SJSA1 (cell line): ENCODE measurements around the gene GSS. TPM values are rescaled to one million over a fixed set of nuclear protein-coding genes. Genes with fewer than 3 reads are reported as not detected.

ENCODE experiments used
- DNase-seq, 2 experiments: peaks; one replicate each; pipeline ENCODE4 v3.0.0-alpha.2; 2015 to 2020; ENCODE audit warnings: low spot score in 2 of 2, low read depth in 1 of 2
- H3K27ac ChIP-seq: fragments of 250-450 bp; sonication (Bioruptor Pico); 2 replicates; pipeline ENCODE4 v1.5.1; 2020; ENCODE audit warnings: mild to moderate bottlenecking, moderate library complexity
- H3K27me3 ChIP-seq: fragments of 250-450 bp; sonication (Bioruptor Pico); replicated peaks from 2 replicates; pipeline ENCODE4 v1.5.1; 2020; ENCODE audit warnings: mild to moderate bottlenecking, moderate library complexity
- H3K36me3 ChIP-seq: fragments of 250-450 bp; sonication (Bioruptor Pico); 2 replicates; pipeline ENCODE4 v1.5.1; 2020; ENCODE audit warnings: mild to moderate bottlenecking
- H3K4me1 ChIP-seq: fragments of 250-450 bp; sonication (Bioruptor Pico); replicated peaks from 2 replicates; pipeline ENCODE4 v1.6.1; 2021; ENCODE audit warnings: mild to moderate bottlenecking
- H3K4me3 ChIP-seq: fragments of 250-450 bp; sonication (Bioruptor Pico); 2 replicates; pipeline ENCODE4 v1.5.1; 2020; ENCODE audit warnings: mild to moderate bottlenecking
- H3K9me3 ChIP-seq: fragments of 250-450 bp; sonication (Bioruptor Pico); replicated peaks from 2 replicates; pipeline ENCODE4 v1.5.1; 2020; ENCODE audit warnings: mild to moderate bottlenecking
- total RNA-seq: library from RNA; depleted of rRNA; stranded (reverse); fragments of >200 nt; shearing (Covaris generic); gene quantifications from 2 replicates; pipeline ENCODE4 v1.2.3, GENCODE V29; 2014

The GSS gene
- total RNA-seq, 1 experiment from 2014 or later: 91.2 TPM

DNA sequence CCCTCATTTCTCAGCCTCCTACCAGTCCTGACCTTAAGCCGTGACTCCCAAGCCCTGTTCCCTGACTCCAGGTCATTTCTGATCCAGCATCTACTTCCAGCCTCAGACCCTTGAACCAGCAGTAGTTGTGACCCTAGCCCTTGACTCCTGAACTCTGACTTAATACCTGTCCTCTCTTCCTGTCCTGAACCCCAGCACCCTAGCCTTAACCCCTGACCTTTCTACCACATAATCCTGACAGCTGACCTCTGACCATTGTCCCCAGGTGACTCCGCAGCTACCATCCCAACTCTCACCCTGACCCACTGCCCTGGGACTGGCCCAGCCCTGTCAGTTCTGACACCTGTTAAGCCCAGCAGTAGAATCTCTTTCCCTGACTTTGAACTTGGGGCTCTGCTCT lies 42.2 kb upstream of the GSS start:
- H3K27ac ChIP-seq: no peak overlapping the region
- H3K9me3 ChIP-seq: no peaks in the 10 kb centered on the region
- H3K27me3 ChIP-seq: no peaks in the 10 kb centered on the region
- no peak for DNase-seq
- peaks cover 65% of the 10 kb centered on the region for H3K36me3 ChIP-seq
- H3K4me1 ChIP-seq: no peaks in the 10 kb centered on the region
- no peak overlapping the region for H3K4me3 ChIP-seq

DNA sequence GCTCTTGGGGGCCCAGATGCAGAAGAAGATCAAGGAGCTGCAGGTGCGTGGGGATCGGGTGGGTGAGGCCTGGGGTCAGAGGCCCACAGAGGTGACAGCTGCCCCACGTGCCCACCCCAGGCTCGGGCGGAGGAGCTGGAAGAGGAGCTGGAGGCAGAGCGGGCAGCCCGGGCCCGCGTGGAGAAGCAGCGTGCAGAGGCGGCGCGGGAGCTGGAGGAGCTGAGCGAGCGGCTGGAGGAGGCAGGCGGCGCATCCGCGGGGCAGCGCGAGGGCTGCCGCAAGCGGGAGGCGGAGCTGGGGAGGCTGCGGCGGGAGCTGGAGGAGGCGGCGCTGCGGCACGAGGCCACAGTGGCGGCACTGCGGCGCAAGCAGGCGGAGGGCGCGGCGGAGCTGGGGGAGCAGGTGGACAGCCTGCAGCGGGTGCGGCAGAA lies 41.5 kb upstream of the GSS start:
- H3K27me3 ChIP-seq: no peaks in the 10 kb centered on the region
- no peak overlapping the region for H3K4me3 ChIP-seq
- no peak overlapping the region for H3K27ac ChIP-seq
- H3K9me3 ChIP-seq: no peaks in the 10 kb centered on the region
- peaks cover 59% of the 10 kb centered on the region for H3K36me3 ChIP-seq
- no peak for DNase-seq
- no peaks in the 10 kb centered on the region for H3K4me1 ChIP-seq

DNA sequence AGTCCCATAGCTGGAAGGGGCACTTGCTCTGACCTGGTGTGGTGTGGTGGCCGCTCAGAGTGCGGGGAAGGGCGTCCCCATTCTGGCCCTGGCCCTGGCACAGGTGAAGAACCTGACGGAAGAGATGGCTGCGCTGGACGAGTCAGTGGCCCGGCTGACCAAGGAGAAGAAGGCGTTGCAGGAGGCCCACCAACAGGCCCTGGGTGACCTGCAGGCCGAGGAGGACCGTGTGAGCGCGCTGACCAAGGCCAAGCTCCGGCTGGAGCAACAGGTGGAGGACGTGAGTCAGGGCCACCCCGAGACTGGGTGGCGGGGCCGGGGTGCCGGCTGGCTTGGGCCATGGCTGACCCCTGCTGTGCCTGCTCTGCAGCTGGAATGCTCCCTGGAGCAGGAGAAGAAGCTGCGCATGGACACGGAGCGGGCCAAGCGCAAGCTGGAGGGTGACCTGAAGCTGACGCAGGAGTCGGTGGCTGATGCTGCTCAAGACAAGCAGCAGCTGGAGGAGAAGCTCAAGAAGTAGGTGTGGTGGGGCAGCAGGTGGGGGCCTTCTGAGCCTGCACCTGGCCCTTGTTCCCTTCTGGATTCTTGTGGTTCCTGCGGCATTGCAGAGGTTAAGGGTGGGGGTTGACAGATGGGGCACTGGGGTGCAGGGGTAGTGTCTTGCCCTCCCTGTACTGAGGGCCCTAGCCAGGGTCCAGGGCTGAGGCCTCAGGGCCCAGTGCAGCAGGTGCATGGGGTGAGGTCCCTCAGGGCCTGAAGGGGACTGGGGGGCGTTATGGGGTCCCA lies 40.8 kb upstream of the GSS start:
- no peak for DNase-seq
- Histone ChIP-seq H3K36me3 (peaks cover 52% of the 10 kb centered on the region), H3K27ac (no peak overlapping the region), H3K27me3 (no peaks in the 10 kb centered on the region), H3K9me3 (no peaks in the 10 kb centered on the region), H3K4me1 (no peaks in the 10 kb centered on the region), H3K4me3 (no peak overlapping the region)

DNA sequence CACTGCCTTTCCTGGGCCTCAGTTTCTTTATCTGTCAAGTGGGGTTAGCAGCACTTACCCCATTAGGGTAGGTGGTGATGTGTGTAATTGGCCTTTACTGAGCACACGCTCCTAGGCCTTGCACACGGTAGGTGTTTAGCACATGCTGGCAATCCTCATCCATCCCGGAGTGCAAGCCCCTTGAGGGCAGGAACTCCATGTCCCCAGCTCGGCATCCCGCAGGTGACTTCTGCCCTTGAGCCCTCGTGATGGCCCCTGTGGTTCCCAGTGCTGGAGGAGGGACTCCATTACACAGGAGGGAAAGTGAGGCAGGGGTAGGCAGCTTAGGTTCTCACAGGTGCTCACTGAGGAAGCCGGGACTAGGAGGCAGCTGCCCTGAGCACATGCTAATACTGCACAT lies 40.1 kb upstream of the GSS start:
- H3K27me3 ChIP-seq: no peaks in the 10 kb centered on the region
- H3K36me3 ChIP-seq: peaks cover 44% of the 10 kb centered on the region
- H3K9me3 ChIP-seq: no peaks in the 10 kb centered on the region
- H3K4me3 ChIP-seq: no peak overlapping the region
- DNase-seq: no peak
- no peaks in the 10 kb centered on the region for H3K4me1 ChIP-seq
- no peak overlapping the region for H3K27ac ChIP-seq

DNA sequence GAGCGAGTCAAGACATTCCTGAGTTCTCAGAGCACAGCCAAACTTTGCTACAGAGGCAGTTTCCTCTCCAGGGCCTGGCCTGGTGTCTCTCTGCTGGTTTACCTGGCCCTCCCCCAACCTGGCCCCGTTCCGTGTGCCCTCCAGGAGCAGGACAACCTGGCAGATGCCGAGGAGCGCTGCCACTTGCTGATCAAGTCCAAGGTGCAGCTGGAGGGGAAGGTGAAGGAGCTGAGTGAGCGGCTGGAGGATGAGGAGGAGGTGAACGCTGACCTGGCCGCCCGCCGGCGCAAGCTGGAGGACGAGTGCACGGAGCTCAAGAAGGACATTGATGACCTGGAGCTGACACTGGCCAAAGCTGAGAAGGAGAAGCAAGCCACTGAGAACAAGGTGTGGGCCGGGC lies 39.6 kb upstream of the GSS start:
- no peaks in the 10 kb centered on the region for H3K27me3 ChIP-seq
- H3K4me3 ChIP-seq: no peak overlapping the region
- no peak for DNase-seq
- no peaks in the 10 kb centered on the region for H3K4me1 ChIP-seq
- peaks cover 39% of the 10 kb centered on the region for H3K36me3 ChIP-seq
- no peak overlapping the region for H3K27ac ChIP-seq
- H3K9me3 ChIP-seq: no peaks in the 10 kb centered on the region

DNA sequence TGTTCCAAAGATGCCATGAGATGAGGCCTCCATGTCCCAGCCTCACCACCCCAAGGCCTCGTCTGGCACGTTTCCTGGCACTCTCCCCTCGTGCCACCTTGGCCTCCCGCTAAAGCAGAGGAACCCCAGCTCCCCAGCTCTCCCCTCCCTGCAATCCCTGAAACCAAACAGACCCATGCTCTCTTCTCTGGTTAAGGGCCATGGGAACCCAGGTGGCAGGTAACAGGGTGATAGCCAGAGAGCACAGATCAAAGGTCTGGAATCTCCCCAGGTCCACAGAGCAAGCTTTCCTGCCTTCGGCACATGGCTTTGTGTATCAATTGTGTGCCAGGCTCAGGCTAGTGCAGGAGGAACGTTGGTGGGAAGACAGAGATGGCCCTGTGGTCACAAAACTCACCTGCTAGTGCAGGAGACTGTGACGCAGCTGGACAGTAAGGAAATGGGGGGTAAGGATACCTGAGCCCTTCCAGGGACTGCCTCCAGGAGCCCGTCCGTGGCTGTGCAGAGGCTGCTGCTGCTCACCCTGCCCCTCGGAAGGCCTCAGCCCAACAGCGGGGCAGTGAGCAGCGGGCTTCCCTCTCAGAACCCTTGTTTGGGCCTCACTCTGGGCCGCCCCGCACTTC lies 39.0 kb upstream of the GSS start:
- H3K36me3 ChIP-seq: peaks cover 34% of the 10 kb centered on the region
- H3K27me3 ChIP-seq: no peaks in the 10 kb centered on the region
- H3K4me3 ChIP-seq: no peak overlapping the region
- no peaks in the 10 kb centered on the region for H3K4me1 ChIP-seq
- H3K27ac ChIP-seq: no peak overlapping the region
- DNase-seq: no peak
- H3K9me3 ChIP-seq: no peaks in the 10 kb centered on the region

DNA sequence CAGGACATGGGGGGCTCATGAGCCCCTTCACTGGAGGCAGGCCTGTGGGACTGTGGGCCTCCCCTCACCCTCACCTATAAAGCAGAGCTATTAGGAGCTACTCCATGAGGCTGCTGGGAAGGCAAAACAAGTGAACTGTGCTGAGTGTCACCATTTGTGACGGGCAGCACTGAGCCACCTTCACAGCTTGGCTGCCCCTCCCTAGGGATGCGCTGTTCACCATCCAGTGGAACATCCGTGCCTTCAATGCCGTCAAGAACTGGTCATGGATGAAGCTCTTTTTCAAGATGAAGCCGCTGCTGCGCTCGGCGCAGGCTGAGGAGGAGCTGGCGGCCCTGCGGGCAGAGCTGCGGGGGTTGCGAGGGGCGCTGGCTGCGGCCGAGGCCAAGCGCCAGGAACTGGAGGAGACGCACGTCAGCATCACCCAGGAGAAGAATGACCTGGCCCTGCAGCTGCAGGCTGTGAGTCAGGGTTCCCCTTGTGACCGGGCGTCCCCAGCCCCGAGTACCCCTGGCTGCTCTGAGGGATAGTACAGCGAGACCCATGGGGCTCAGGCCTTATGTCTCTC lies 38.4 kb upstream of the GSS start:
- no peak for DNase-seq
- H3K36me3 ChIP-seq: peaks cover 29% of the 10 kb centered on the region

DNA sequence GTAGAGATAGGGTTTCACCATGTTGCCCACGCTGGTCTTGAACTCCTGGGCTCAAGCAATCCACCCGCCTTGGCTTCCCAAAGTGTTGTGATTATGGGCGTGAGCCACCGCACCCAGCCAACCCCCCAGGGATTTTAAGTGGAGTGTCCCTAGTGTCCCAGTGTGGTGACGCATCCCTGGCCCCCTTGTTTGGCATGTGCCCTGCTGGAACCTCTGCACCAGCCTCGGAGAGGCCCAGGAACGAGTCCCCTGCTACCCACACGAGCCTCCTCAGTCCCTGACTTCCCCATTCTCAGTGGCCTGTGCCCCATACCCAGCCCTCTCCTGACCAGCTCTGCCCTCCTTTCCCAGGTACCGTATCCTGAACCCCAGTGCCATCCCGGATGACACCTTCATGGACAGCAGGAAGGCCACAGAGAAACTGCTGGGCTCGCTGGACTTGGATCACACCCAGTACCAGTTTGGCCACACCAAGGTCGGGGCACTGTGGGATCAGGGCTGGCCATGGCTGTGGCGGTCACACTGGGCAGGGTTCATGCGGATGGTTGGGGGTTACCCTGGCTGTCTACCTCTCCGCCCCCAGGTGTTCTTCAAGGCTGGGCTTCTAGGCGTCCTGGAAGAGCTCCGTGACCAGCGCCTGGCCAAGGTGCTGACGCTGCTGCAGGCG lies 37.3 kb upstream of the GSS start:
- H3K36me3 ChIP-seq: peaks cover 17% of the 10 kb centered on the region
- no peak overlapping the region for H3K27ac ChIP-seq
- no peaks in the 10 kb centered on the region for H3K4me1 ChIP-seq
- no peak for DNase-seq
- no peaks in the 10 kb centered on the region for H3K9me3 ChIP-seq
- no peaks in the 10 kb centered on the region for H3K27me3 ChIP-seq
- H3K4me3 ChIP-seq: no peak overlapping the region

More for the DNA sequence above, 38.4 kb upstream of the GSS start:
- Histone ChIP-seq H3K27me3 (no peaks in the 10 kb centered on the region), H3K9me3 (no peaks in the 10 kb centered on the region), H3K4me1 (no peaks in the 10 kb centered on the region), H3K4me3 (no peak overlapping the region), H3K27ac (no peak overlapping the region)

DNA sequence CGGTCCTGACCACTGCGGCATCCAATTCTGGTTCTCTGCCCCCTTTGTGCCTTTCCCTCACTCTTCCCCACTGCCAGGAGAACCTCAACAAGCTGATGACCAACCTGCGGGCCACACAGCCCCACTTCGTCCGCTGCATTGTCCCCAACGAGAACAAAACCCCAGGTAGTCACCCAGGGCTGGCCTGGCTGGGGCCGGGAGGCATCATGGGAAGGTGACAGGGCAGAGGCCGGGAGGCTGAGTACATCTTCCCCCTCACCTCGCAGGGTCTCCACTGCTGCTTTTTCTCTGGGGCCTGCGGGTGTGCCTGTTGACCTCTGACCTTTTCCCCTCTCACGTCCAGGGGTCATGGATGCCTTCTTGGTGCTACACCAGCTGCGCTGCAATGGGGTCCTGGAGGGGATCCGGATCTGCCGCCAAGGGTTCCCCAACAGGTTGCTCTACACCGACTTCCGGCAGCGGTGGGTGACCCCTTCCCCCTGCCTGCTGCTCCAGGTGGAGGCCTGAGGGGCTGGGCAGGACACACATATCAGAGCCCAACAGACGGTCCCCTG lies 35.1 kb upstream of the GSS start:
- Histone ChIP-seq H3K9me3 (no peaks in the 10 kb centered on the region), H3K27ac (no peak overlapping the region), H3K27me3 (peaks cover 9% of the 10 kb centered on the region; the same call in 1 of the 2 replicates), H3K36me3 (peaks cover 8% of the 10 kb centered on the region), H3K4me1 (no peaks in the 10 kb centered on the region), H3K4me3 (no peak overlapping the region)
- no peak for DNase-seq

DNA sequence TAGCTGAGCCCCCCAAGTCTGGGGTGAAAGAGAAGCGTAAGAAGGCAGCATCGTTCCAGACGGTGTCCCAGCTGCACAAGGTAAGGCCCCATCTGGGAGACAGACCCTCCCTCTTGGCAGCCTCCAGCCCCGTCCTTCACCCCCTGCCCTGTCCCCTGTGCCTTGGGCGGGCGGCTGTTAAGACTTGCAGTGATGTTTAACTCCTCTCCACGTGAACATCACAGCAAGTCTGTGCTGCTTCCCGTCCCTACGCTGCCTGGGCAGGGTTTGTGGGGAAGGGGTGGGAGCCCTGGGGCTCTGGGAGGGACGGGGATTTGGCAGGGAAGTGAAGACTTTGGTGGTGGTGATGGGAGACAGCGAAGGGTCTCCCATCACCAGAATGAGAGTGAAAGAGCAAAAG lies 34.6 kb upstream of the GSS start:
- H3K27me3 ChIP-seq: peaks cover 13% of the 10 kb centered on the region; the same call in 1 of the 2 replicates
- H3K27ac ChIP-seq: no peak overlapping the region
- no peak overlapping the region for H3K4me3 ChIP-seq
- H3K9me3 ChIP-seq: no peaks in the 10 kb centered on the region
- no peaks in the 10 kb centered on the region for H3K4me1 ChIP-seq
- DNase-seq: no peak
- peaks cover 3% of the 10 kb centered on the region for H3K36me3 ChIP-seq

DNA sequence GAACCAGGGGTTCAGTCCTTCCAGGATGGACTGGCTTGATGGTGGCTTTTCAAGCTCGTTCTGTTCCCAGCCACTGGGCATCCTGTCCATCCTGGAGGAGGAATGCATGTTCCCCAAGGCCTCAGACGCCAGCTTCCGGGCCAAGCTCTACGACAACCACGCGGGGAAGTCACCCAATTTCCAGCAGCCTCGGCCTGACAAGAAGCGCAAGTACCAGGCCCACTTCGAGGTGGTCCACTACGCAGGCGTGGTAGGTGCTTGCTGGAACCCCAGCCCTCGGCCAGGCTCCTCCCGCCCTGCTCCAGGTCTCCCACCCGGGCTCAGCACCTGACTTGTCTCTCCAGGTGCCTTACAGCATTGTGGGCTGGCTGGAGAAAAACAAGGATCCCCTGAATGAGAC lies 34.1 kb upstream of the GSS start:
- no peak for DNase-seq
- H3K36me3 ChIP-seq: no peaks in the 10 kb centered on the region
- no peak overlapping the region for H3K27ac ChIP-seq
- no peaks in the 10 kb centered on the region for H3K9me3 ChIP-seq
- no peaks in the 10 kb centered on the region for H3K4me1 ChIP-seq
- peaks cover 16% of the 10 kb centered on the region for H3K27me3 ChIP-seq
- no peak overlapping the region for H3K4me3 ChIP-seq

DNA sequence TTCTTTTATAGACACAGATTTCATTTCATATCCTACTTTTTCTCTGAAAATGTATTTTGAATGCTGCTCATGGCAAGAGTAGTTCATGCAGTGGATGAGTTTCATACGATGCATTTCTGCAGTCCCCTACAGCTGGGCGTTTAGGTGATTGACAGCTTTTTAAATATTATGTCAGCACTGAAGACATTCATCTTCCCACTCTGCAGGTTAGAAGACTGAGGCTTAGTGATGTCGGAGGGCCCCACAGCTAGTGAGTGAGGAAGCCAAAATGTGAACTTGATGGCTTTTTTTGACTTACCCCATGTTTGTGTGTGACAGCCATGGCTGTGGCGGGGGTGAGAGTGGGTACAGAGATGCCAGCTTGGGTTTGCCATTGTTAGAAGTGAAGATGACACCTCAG lies 33.5 kb upstream of the GSS start:
- Histone ChIP-seq H3K4me3 (no peak overlapping the region), H3K9me3 (no peaks in the 10 kb centered on the region), H3K4me1 (no peaks in the 10 kb centered on the region), H3K36me3 (no peaks in the 10 kb centered on the region), H3K27ac (no peak overlapping the region), H3K27me3 (peaks cover 16% of the 10 kb centered on the region)
- no peak for DNase-seq

DNA sequence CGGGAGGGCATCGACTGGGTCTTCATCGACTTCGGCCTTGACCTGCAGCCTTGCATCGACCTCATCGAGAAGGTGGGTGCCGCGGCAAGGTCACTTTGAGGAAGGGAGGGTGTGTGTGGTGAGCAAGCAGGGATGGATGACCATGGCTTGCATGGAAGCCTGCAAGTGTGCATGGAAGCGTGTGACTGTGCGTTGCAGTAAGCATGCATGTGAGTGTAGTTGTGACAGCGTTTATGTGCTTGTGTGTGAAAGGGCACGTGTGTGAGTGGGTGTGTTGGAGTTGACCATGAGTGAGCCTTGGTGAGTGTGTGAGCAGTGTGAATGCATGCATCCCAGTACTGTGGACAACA lies 32.6 kb upstream of the GSS start:
- H3K27me3 ChIP-seq: peaks cover 19% of the 10 kb centered on the region
- H3K4me1 ChIP-seq: no peaks in the 10 kb centered on the region
- H3K4me3 ChIP-seq: no peak overlapping the region
- no peaks in the 10 kb centered on the region for H3K9me3 ChIP-seq
- no peak overlapping the region for H3K27ac ChIP-seq
- H3K36me3 ChIP-seq: no peaks in the 10 kb centered on the region
- DNase-seq: no peak
